HEK293T (cell line): ENCODE data around the gene HSPB7.
A peak's percentile ranks its signal among the peaks of the same experiment; 100 is the strongest.

Experiments used
- CTCF ChIA-PET: fragments of 350-600 bp; formaldehyde crosslinking; extraction: SDS; loops from one replicate; lab custom pipeline; 2021; ENCODE audit warnings: antibody characterized with exemption, inconsistent platforms; lab: Yijun Ruan, JAX
- POLR2A ChIA-PET: fragments of 350-600 bp; formaldehyde crosslinking; extraction: SDS; loops from one replicate; lab custom pipeline; 2020; ENCODE audit warnings: antibody characterized with exemption, inconsistent platforms; lab: Yijun Ruan, JAX
- DNase-seq: peaks from one replicate; pipeline ENCODE4 v3.0.0; 2012; ENCODE audit warnings: mixed read lengths; ENCODE audit errors: extremely low spot score
- ARNT ChIP-seq: fragments of 450-650 bp; IDR thresholded peaks from 2 replicates; pipeline ENCODE4 v1.6.1; 2017; ENCODE audit warnings: mild to moderate bottlenecking
- BHLHE40 ChIP-seq: fragments of 450-650 bp; IDR thresholded peaks from 2 replicates; pipeline ENCODE4 v1.6.1; 2016; ENCODE audit warnings: mild to moderate bottlenecking, moderate library complexity, borderline replicate concordance
- CTBP1 ChIP-seq: fragments of 450-650 bp; IDR thresholded peaks from 2 replicates; pipeline ENCODE4 v1.6.1; 2016; ENCODE audit warnings: borderline replicate concordance
- ELF4 ChIP-seq: fragments of 450-650 bp; IDR thresholded peaks from 2 replicates; pipeline ENCODE4 v1.6.1; 2017; ENCODE audit warnings: antibody characterized with exemption
- FOXA1 ChIP-seq: fragments of 450-650 bp; IDR thresholded peaks from 2 replicates; pipeline ENCODE4 v1.6.1; 2016; ENCODE audit warnings: mild to moderate bottlenecking
- FOXK2 ChIP-seq: fragments of 450-650 bp; IDR thresholded peaks from 2 replicates; pipeline ENCODE4 v1.6.1; 2016; ENCODE audit warnings: mild to moderate bottlenecking
- FOXM1 ChIP-seq: fragments of 450-650 bp; IDR thresholded peaks from 2 replicates; pipeline ENCODE4 v1.6.1; 2017; ENCODE audit warnings: mild to moderate bottlenecking, borderline replicate concordance
- HDGF ChIP-seq: fragments of 450-650 bp; IDR thresholded peaks from 2 replicates; pipeline ENCODE4 v1.6.1; 2017; ENCODE audit warnings: antibody characterized with exemption, borderline replicate concordance
- L3MBTL2 ChIP-seq: fragments of 450-650 bp; conservative IDR thresholded peaks from 2 replicates; pipeline ENCODE4 v1.6.1; 2016; ENCODE audit warnings: mild to moderate bottlenecking
- LEF1 ChIP-seq: fragments of 450-650 bp; IDR thresholded peaks from 2 replicates; pipeline ENCODE4 v1.6.1; 2017; ENCODE audit warnings: mild to moderate bottlenecking, borderline replicate concordance
- NFRKB ChIP-seq: fragments of 450-650 bp; IDR thresholded peaks from 2 replicates; pipeline ENCODE4 v1.6.1; 2016; ENCODE audit warnings: mild to moderate bottlenecking, moderate library complexity
- SP1 ChIP-seq: fragments of 450-650 bp; IDR thresholded peaks from 2 replicates; pipeline ENCODE4 v1.6.1; 2017
- SUZ12 ChIP-seq: fragments of 450-650 bp; IDR thresholded peaks from 2 replicates; pipeline ENCODE4 v1.6.1; 2016; ENCODE audit warnings: mild to moderate bottlenecking
- TARDBP ChIP-seq: fragments of 450-650 bp; IDR thresholded peaks from 2 replicates; pipeline ENCODE4 v1.6.1; 2016
- ZNF384 ChIP-seq: fragments of 450-650 bp; IDR thresholded peaks from 2 replicates; pipeline ENCODE4 v1.6.1; 2016
- TF ChIP-seq, protein P1 (sequence below): fragments of 450-650 bp; IDR thresholded peaks from 2 replicates; pipeline ENCODE4 v1.6.1; 2016

The HSPB7 gene

DNA sequence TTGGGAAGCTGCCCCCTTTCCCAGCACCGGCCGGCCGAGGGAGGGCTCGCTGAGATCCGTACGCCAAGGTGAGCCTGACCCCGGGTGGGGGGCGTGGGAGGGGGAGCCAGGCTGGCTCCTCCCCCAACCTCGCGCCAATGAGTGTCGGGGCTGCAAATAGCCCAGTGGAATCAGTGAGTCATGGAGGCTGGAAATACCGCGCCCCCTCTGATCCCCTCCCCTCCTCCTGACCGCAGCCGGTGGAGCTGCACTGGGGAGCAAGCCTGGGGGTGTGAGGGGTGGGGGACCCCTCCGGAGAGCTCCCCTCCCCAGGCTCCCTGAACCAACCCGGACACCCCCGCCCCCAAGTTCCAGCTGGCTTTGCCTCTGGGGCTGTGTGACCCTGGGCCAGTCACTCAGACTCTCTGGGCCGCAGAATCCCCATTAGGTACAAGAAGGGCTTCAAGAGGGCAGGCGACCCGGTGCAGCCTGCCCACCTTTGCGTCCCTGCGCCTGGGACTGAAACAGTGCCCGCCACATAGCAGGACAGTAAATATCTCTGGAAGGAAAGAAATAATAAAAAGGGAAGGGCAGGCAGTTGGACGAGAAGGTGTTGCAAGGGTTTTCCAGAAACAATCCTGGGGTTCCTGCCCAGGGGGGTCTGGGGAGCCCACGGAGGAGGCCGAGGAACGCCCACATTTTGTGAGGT is 4.5 kb downstream of the HSPB7 start:
- TF ChIP-seq SUZ12 (no peak), SP1 (no peak), TARDBP (no peak), BHLHE40 (no peak), FOXK2 (no peak), LEF1 (no peak), CTBP1 (no peak), L3MBTL2 (no peak), HDGF (no peak), NFRKB (no peak)
- ChIA-PET CTCF (no interaction called here), POLR2A (no interaction called here)
- no peak for DNase-seq

DNA sequence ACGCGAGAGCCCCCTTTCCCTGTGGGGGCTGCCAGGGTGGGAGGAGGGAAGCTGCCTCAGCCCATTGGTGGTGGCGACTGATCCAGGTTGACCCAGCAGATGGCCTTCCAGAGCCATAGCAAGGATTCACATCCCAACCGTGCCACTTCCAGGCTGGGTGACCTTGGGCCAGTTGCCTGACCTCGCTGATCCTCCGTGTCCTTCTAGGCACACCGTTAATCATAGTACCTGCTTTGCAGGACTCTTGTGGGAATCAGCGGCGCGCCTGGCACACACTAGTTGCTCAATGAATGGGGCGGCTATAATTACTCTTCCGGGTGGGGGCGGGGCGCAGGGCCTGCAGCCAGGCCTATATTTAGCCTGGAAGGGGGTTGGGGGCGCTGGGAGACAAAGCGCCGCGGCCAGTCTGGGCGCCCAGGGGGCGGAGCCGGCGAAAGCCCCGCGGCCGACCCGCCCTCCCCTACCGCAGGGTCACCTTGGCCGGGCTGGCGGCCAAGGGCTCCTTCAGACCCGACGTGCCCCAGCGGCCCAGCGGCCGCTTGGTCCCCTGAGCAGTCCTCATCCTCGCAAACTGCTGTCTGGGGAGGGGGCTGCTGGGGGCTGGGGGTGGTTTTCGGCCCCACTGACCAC is 5.1 kb downstream of the HSPB7 start:
- DNase-seq: no peak

DNA sequence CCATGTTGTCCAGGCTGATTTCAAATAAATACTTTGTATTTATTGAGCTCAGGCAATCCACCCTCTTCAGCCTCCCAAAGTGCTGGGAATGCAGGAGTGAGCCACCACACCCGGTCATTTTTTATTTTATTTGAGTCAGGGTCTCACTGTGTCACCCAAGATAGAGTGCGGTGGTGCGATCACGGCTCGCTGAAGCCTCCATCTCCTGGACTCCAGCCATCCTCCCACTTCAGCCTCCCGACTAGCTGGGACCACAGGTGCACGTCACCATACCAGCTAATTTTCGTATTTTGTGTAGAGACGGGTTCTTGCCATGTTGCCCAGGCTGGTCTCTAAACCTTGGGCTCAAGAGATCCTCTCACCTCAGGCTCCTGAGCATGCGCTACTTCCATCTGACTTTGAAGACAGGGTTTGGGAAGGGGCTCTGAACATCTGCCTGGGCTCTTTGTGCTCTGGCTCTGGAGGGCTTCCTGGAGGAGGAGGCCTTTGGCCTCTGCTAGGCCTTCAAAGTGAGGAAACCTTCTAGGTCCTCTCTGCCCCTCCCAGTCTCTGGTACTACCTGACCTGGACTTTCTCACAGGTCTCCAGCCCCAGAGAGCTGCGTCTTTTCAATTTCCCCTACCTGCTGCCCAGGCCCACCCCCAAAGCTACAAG is 5.8 kb downstream of the HSPB7 start:
- CTCF ChIA-PET: no interaction called here

More for the DNA sequence above, 5.1 kb downstream of the HSPB7 start:
- ChIA-PET CTCF (no interaction called here), POLR2A (no interaction called here)
- TF ChIP-seq BHLHE40 (no peak), FOXM1 (no peak), CTBP1 (no peak), SP1 (no peak), LEF1 (no peak)

DNA sequence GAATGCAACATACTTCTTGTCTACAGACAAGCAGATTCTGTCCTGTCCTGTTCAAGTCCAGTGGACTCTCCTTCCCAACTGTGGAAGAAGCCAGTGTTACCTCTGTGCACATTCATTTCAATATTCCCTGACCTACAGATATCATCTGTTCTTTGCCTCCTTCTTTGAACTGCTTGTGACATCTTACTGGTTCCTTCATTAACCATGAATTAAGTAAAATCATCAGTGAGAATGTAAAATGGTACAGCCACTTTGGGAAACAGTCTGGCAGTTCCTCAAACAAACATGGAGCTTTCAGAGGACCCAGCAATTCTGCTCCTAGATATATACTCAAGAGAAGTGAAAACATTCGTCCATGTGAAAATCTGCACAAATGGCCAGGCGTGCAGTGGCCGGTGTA is 7.0 kb downstream of the HSPB7 start:
- ChIA-PET POLR2A (interaction anchor here (1.7 kb wide), 1 partner anchor 43 kb away, joined by 4 read pairs; no protein-coding TSS in a partner anchor), CTCF (interaction anchor here (1.0 to 1.4 kb wide), 2 partner anchors 8 to 9 kb away, joined by 3 read pairs; partner anchors contain the start of gene HSPB7)
- no peak for DNase-seq
- TF ChIP-seq LEF1 (no peak), ZNF384 (no peak), FOXA1 (no peak), SP1 (no peak), SUZ12 (no peak), BHLHE40 (no peak), ARNT (no peak), TARDBP (no peak)

More for the DNA sequence above, 5.8 kb downstream of the HSPB7 start:
- POLR2A ChIA-PET: no interaction called here
- TF ChIP-seq LEF1: no peak
- no peak for TF ChIP-seq CTBP1
- TF ChIP-seq BHLHE40: no peak
- no peak for TF ChIP-seq ARNT
- no peak for TF ChIP-seq ELF4
- no peak for TF ChIP-seq ZNF384
- TF ChIP-seq FOXM1: no peak
- TF ChIP-seq FOXA1: no peak
- TF ChIP-seq SP1: no peak
- no peak for TF ChIP-seq SUZ12
- TF ChIP-seq TARDBP: no peak
- no peak for TF ChIP-seq FOXK2
- TF ChIP-seq L3MBTL2: no peak
- no peak for TF ChIP-seq NFRKB
- TF ChIP-seq HDGF: no peak
- TF ChIP-seq, protein P1, sequence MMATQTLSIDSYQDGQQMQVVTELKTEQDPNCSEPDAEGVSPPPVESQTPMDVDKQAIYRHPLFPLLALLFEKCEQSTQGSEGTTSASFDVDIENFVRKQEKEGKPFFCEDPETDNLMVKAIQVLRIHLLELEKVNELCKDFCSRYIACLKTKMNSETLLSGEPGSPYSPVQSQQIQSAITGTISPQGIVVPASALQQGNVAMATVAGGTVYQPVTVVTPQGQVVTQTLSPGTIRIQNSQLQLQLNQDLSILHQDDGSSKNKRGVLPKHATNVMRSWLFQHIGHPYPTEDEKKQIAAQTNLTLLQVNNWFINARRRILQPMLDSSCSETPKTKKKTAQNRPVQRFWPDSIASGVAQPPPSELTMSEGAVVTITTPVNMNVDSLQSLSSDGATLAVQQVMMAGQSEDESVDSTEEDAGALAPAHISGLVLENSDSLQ: no peak
- no peak for DNase-seq

DNA sequence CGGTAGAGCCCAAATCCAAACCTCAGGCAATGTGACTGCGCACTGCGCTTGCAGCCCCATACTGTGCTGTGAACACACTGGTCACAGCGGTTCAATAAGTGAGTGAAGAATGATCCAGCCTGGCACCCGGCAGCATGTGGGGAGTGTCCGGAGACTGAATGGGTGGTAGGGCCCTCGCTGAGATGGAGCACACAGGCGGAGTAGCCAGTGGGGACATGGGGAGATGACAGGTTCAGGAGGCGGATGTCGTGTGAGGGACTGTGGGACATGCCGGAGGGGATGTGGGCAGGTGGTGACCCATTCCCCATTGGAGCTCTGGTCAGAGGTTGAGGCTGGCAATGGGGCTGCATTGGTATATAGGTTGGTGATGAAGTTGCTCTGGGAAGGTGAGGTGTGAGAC is 8.2 kb downstream of the HSPB7 start:
- TF ChIP-seq TARDBP (no peak), ARNT (no peak), ZNF384 (no peak), SUZ12 (no peak), ELF4 (no peak), HDGF (no peak), LEF1 (no peak), L3MBTL2 (no peak)
- POLR2A ChIA-PET: interaction anchor here (1.7 kb wide), 1 partner anchor 44 kb away, joined by 4 read pairs; no protein-coding TSS in a partner anchor
- CTCF ChIA-PET: interaction anchor here (0.5 to 1.4 kb wide), 9 partner anchors 9 to 133 kb away, joined by 3 to 6 read pairs (median 3); partner anchors contain the start of gene HSPB7
- no peak for DNase-seq

DNA sequence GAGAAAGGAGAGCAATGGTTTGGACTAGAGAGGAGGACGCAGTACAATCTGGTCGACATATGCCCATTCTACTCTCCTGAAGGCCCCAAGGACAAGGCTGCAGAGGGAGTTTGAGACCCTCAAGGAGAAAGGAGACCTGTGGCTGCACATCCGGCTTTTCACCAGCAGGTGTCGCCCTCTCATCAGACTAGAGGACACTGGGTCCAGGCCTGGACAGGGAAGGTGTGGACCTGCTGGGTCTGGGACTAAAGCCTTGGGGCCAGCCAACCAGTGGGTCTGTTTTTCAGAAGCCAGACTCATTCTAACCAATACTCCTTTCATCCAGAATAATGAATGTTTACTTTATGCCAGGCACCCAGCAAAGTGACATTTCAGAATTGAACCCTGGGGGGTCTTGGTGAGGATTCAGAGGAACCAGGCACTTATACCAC is 8.8 kb downstream of the HSPB7 start:
- ChIA-PET CTCF (interaction anchor here (0.5 to 1.4 kb wide), 8 partner anchors 9 to 132 kb away, joined by 3 to 6 read pairs (median 3); partner anchors contain the start of gene HSPB7), POLR2A (no interaction called here)
- DNase-seq: peak; percentile 78
- TF ChIP-seq TARDBP: no peak
